HEK293 (cell line): ENCODE data around the gene MYT1.
"Not testable (repeated sequence)": the region's sequence is repeated elsewhere in the genome, so short reads cannot be mapped to it uniquely, and the experiment has no call there.

Source experiments
- CTCF ChIA-PET: fragments of 350-600 bp; formaldehyde crosslinking; extraction: SDS; loops from one replicate; lab custom pipeline; 2021; ENCODE audit warnings: antibody characterized with exemption; lab: Yijun Ruan, JAX
- POLR2A ChIA-PET: fragments of 300-600 bp; formaldehyde crosslinking; extraction: SDS; loops from one replicate; lab custom pipeline; 2020; ENCODE audit warnings: antibody characterized with exemption, inconsistent platforms; lab: Yijun Ruan, JAX
- H3K27ac ChIP-seq: fragments of 200-500 bp; sonication (Bioruptor generic); 2 replicates; pipeline ENCODE4 v1.5.1; 2014; ENCODE audit warnings: low read depth, low read length, control low read depth, inconsistent platforms; ENCODE audit errors: extremely low read depth
- H3K36me3 ChIP-seq, 2 experiments: fragments of 200-500 bp in 1 of 2; sonication (Bioruptor generic) in 1 of 2; 1 replicate in 1 of 2; 2 replicates in 1 of 2; pipeline ENCODE4 v1.5.1; 2014 to 2017; ENCODE audit warnings: inconsistent platforms in 2 of 2, low read length in 2 of 2; ENCODE audit not compliant: control insufficient read depth in 2 of 2, insufficient read depth in 1 of 2
- H3K4me1 ChIP-seq: fragments of 200-500 bp; sonication (Bioruptor generic); 2 replicates; pipeline ENCODE4 v1.5.1; 2014; ENCODE audit warnings: mild to moderate bottlenecking, low read length, inconsistent platforms; ENCODE audit not compliant: control insufficient read depth, insufficient read depth
- H3K4me3 ChIP-seq: 2 replicates; pipeline ENCODE4 v1.5.1; 2011; ENCODE audit warnings: low read depth, mild to moderate bottlenecking, control low read depth, low read length, moderate library complexity
- H3K9me3 ChIP-seq: fragments of 200-500 bp; sonication (Bioruptor generic); 2 replicates; pipeline ENCODE4 v1.5.1; 2014; ENCODE audit warnings: low read depth, low read length, inconsistent platforms; ENCODE audit not compliant: control insufficient read depth, insufficient read depth
- IKZF3 ChIP-seq: fragments of 450-650 bp; IDR thresholded peaks from 2 replicates; pipeline ENCODE4 v1.5.0; 2018; ENCODE audit warnings: missing biosample characterization, mild to moderate bottlenecking, missing genetic modification characterization, moderate library complexity
- KLF10 ChIP-seq: fragments of 450-650 bp; IDR thresholded peaks from 2 replicates; pipeline ENCODE4 v1.5.1; 2018; ENCODE audit warnings: missing biosample characterization, mild to moderate bottlenecking, missing genetic modification characterization
- KLF8 ChIP-seq: fragments of 450-650 bp; formaldehyde crosslinking; IDR thresholded peaks from 2 replicates; pipeline ENCODE4 v1.5.1; 2016; ENCODE audit warnings: missing biosample characterization, missing genetic modification characterization
- SCRT2 ChIP-seq: fragments of 450-650 bp; formaldehyde crosslinking; IDR thresholded peaks from 2 replicates; pipeline ENCODE4 v1.5.1; 2016; ENCODE audit warnings: missing biosample characterization, missing genetic modification characterization
- SETDB1 ChIP-seq: IDR thresholded peaks from one replicate; pipeline ENCODE4 v1.6.1; 2017; ENCODE audit warnings: mild to moderate bottlenecking, low read length, moderate library complexity, mixed read lengths; ENCODE audit not compliant: insufficient read length
- ZNF112 ChIP-seq: fragments of 450-650 bp; formaldehyde crosslinking; IDR thresholded peaks from 2 replicates; pipeline ENCODE4 v1.5.0; 2017; ENCODE audit warnings: missing biosample characterization, missing genetic modification characterization
- ZNF133 ChIP-seq: fragments of 450-650 bp; formaldehyde crosslinking; IDR thresholded peaks from 2 replicates; pipeline ENCODE4 v1.5.1; 2016; ENCODE audit warnings: missing biosample characterization, missing genetic modification characterization
- ZNF157 ChIP-seq: fragments of 450-650 bp; formaldehyde crosslinking; IDR thresholded peaks from 2 replicates; pipeline ENCODE4 v1.5.1; 2016; ENCODE audit warnings: missing biosample characterization, missing genetic modification characterization
- ZNF2 ChIP-seq: fragments of 450-650 bp; formaldehyde crosslinking; IDR thresholded peaks from 2 replicates; pipeline ENCODE4 v1.5.1; 2016; ENCODE audit warnings: missing biosample characterization, missing genetic modification characterization
- ZNF248 ChIP-seq: fragments of 450-650 bp; formaldehyde crosslinking; IDR thresholded peaks from 2 replicates; pipeline ENCODE4 v1.5.1; 2017; ENCODE audit warnings: missing biosample characterization, missing genetic modification characterization
- ZNF354C ChIP-seq: fragments of 450-650 bp; formaldehyde crosslinking; IDR thresholded peaks from 2 replicates; pipeline ENCODE4 v1.5.1; 2016; ENCODE audit warnings: missing biosample characterization, missing genetic modification characterization, low read depth, borderline replicate concordance
- ZNF366 ChIP-seq: fragments of 450-650 bp; formaldehyde crosslinking; conservative IDR thresholded peaks from 2 replicates; pipeline ENCODE4 v1.5.1; 2016; ENCODE audit warnings: missing biosample characterization, missing genetic modification characterization
- ZNF394 ChIP-seq: fragments of 450-650 bp; formaldehyde crosslinking; IDR thresholded peaks from 2 replicates; pipeline ENCODE4 v1.5.1; 2016; ENCODE audit warnings: missing biosample characterization, missing genetic modification characterization, mild to moderate bottlenecking, moderate library complexity, borderline replicate concordance
- ZNF544 ChIP-seq: fragments of 450-650 bp; formaldehyde crosslinking; IDR thresholded peaks from 2 replicates; pipeline ENCODE4 v1.5.0; 2017; ENCODE audit warnings: missing biosample characterization, missing genetic modification characterization
- ZNF585B ChIP-seq: fragments of 450-650 bp; formaldehyde crosslinking; IDR thresholded peaks from 2 replicates; pipeline ENCODE4 v1.5.1; 2016; ENCODE audit warnings: missing biosample characterization, missing genetic modification characterization
- ZNF660 ChIP-seq: fragments of 450-650 bp; IDR thresholded peaks from 2 replicates; pipeline ENCODE4 v1.5.1; 2018; ENCODE audit warnings: missing biosample characterization, mild to moderate bottlenecking, missing genetic modification characterization
- ZNF768 ChIP-seq: fragments of 450-650 bp; formaldehyde crosslinking; IDR thresholded peaks from 2 replicates; pipeline ENCODE4 v1.5.1; 2018; ENCODE audit warnings: missing biosample characterization, mild to moderate bottlenecking, missing genetic modification characterization
- ZXDB ChIP-seq: fragments of 450-650 bp; formaldehyde crosslinking; IDR thresholded peaks from 2 replicates; pipeline ENCODE4 v1.5.1; 2016; ENCODE audit warnings: missing biosample characterization, missing genetic modification characterization
- TF ChIP-seq, protein P1 (sequence below): fragments of 450-650 bp; formaldehyde crosslinking; conservative IDR thresholded peaks from 2 replicates; pipeline ENCODE4 v1.5.1; 2016; ENCODE audit warnings: low read depth, missing biosample characterization, missing genetic modification characterization
- TF ChIP-seq, protein P2 (sequence below): fragments of 450-650 bp; formaldehyde crosslinking; IDR thresholded peaks from 2 replicates; pipeline ENCODE4 v1.5.1; 2017; ENCODE audit warnings: missing biosample characterization, missing genetic modification characterization
- TF ChIP-seq, protein P3 (sequence below): fragments of 450-650 bp; formaldehyde crosslinking; IDR thresholded peaks from 2 replicates; pipeline ENCODE4 v1.5.1; 2016; ENCODE audit warnings: missing biosample characterization, missing genetic modification characterization, borderline replicate concordance
- TF ChIP-seq, protein P4 (sequence below): fragments of 450-650 bp; formaldehyde crosslinking; IDR thresholded peaks from 2 replicates; pipeline ENCODE4 v1.5.1; 2016; ENCODE audit warnings: missing biosample characterization, missing genetic modification characterization
- TF ChIP-seq, protein P5 (sequence below): fragments of 450-650 bp; formaldehyde crosslinking; IDR thresholded peaks from 2 replicates; pipeline ENCODE4 v1.5.1; 2016; ENCODE audit warnings: missing biosample characterization, missing genetic modification characterization

The MYT1 gene

DNA sequence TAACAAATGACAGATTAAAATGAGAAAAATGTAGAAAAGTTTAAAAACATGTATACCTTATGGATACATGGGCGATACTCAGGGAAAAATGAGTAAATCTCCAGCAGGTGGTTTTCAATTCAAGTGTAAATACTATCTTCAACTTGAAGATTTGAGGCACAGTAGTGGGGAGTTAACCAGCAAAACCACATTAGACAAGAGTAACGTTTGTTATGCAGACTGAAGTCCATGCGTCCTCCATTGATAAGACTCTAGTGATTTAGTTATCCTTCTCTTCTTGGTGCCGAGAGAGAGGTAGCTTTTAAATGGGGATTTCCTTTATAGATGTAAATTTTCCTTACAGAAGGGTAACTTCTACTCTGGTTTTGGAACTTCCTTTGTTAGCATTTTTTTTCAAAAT lies 119.4 kb downstream of the MYT1 start (continued):
- TF ChIP-seq, protein P1, sequence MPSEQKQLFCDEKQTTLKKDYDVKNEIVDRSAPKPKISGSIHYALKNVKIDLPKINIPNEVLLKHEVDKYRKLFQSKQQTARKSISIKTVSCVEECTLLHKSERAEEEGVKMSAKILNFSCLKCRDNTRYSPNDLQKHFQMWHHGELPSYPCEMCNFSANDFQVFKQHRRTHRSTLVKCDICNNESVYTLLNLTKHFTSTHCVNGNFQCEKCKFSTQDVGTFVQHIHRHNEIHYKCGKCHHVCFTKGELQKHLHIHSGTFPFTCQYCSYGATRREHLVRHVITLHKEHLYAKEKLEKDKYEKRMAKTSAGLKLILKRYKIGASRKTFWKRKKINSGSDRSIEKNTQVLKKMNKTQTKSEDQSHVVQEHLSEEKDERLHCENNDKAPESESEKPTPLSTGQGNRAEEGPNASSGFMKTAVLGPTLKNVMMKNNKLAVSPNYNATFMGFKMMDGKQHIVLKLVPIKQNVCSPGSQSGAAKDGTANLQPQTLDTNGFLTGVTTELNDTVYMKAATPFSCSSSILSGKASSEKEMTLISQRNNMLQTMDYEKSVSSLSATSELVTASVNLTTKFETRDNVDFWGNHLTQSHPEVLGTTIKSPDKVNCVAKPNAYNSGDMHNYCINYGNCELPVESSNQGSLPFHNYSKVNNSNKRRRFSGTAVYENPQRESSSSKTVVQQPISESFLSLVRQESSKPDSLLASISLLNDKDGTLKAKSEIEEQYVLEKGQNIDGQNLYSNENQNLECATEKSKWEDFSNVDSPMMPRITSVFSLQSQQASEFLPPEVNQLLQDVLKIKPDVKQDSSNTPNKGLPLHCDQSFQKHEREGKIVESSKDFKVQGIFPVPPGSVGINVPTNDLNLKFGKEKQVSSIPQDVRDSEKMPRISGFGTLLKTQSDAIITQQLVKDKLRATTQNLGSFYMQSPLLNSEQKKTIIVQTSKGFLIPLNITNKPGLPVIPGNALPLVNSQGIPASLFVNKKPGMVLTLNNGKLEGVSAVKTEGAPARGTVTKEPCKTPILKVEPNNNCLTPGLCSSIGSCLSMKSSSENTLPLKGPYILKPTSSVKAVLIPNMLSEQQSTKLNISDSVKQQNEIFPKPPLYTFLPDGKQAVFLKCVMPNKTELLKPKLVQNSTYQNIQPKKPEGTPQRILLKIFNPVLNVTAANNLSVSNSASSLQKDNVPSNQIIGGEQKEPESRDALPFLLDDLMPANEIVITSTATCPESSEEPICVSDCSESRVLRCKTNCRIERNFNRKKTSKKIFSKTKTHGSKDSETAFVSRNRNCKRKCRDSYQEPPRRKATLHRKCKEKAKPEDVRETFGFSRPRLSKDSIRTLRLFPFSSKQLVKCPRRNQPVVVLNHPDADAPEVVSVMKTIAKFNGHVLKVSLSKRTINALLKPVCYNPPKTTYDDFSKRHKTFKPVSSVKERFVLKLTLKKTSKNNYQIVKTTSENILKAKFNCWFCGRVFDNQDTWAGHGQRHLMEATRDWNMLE (tag by site-specific recombination) = no peak
- no peak for TF ChIP-seq ZNF112
- TF ChIP-seq ZNF157 (tag by site-specific recombination) = no peak
- TF ChIP-seq, protein P2, sequence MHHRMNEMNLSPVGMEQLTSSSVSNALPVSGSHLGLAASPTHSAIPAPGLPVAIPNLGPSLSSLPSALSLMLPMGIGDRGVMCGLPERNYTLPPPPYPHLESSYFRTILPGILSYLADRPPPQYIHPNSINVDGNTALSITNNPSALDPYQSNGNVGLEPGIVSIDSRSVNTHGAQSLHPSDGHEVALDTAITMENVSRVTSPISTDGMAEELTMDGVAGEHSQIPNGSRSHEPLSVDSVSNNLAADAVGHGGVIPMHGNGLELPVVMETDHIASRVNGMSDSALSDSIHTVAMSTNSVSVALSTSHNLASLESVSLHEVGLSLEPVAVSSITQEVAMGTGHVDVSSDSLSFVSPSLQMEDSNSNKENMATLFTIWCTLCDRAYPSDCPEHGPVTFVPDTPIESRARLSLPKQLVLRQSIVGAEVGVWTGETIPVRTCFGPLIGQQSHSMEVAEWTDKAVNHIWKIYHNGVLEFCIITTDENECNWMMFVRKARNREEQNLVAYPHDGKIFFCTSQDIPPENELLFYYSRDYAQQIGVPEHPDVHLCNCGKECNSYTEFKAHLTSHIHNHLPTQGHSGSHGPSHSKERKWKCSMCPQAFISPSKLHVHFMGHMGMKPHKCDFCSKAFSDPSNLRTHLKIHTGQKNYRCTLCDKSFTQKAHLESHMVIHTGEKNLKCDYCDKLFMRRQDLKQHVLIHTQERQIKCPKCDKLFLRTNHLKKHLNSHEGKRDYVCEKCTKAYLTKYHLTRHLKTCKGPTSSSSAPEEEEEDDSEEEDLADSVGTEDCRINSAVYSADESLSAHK (tag by site-specific recombination) = no peak
- TF ChIP-seq IKZF3 (tag by site-specific recombination) = no peak
- TF ChIP-seq ZNF133 (tag by site-specific recombination) = no peak
- TF ChIP-seq ZNF585B (tag by site-specific recombination) = no peak
- TF ChIP-seq, protein P3, sequence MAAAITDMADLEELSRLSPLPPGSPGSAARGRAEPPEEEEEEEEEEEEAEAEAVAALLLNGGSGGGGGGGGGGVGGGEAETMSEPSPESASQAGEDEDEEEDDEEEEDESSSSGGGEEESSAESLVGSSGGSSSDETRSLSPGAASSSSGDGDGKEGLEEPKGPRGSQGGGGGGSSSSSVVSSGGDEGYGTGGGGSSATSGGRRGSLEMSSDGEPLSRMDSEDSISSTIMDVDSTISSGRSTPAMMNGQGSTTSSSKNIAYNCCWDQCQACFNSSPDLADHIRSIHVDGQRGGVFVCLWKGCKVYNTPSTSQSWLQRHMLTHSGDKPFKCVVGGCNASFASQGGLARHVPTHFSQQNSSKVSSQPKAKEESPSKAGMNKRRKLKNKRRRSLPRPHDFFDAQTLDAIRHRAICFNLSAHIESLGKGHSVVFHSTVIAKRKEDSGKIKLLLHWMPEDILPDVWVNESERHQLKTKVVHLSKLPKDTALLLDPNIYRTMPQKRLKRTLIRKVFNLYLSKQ (tag by site-specific recombination) = no peak
- no peak for TF ChIP-seq ZNF354C (tag by site-specific recombination)
- no peak for TF ChIP-seq ZNF768
- TF ChIP-seq ZNF366 (tag by site-specific recombination) = no peak
- TF ChIP-seq, all 188 proteins: peak for 0

DNA sequence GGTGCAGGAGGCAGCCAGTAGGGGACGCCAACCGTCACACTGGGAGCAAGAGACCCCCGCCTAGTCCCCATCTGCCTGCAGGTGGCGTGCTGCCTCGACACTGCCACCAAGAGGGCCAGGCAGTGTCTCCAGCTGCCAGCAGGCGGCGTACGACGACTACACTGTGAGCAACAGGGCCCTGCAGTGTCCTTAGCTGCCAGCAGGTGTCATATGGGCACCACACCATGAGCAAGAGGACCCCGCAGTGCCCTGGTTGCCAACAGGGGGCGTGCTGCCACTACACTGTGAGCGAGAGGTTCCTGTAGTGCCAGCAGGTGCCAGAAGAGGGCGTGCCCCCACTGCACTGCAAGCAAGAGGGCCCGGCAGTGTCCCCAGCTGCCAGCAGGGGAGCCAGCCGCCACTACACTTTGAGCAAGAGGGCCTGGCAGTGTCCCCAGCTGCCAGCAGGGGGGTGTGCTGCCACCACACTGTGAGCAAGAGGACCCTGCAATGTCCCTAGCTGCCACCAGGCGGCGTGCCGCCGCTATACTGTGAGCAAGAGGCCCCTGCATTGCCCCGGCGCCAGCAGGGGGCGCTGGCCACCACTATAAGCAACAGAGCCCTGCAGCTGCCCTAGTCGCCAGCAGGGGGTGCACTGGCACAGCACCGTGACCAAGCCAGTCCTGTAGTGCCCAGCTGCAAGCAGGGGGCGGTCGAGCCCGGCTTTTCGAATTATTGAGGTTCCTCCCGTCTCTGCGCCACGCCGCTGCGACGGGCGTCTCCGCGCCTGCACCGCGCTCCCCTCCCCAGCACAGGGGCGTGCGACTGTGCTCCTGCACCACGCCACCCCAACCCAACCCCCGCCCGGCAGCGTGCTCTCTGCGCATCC lies 121.6 kb downstream of the MYT1 start:
- H3K36me3 ChIP-seq, POLR2A ChIA-PET, H3K4me3 ChIP-seq, H3K9me3 ChIP-seq, H3K27ac ChIP-seq, H3K4me1 ChIP-seq: not testable (repeated sequence)
- CTCF ChIA-PET = interaction anchor here (0.7 to 2.0 kb wide), 9 partner anchors 9 to 376 kb away, joined by 3 to 12 read pairs (median 3); no protein-coding TSS in a partner anchor
- TF ChIP-seq ZNF544 (0 out of 2 replicates have a peak, but pooled peaks have one; percentile 45), ZNF660 (tag by site-specific recombination) (peak; percentile 84), SCRT2 (tag by site-specific recombination) (peak; percentile 52), KLF10 (tag by site-specific recombination) (peak; percentile 14; the same call in 1 of the 2 replicates), ZNF2 (0 out of 2 replicates have a peak, but pooled peaks have one; percentile 27), ZNF394 (tag by site-specific recombination) (peak; percentile 50; the same call in 1 of the 2 replicates), KLF8 (tag by site-specific recombination) (0 out of 2 replicates have a peak, but pooled peaks have one; percentile 20), ZXDB (tag by site-specific recombination) (0 out of 2 replicates have a peak, but pooled peaks have one; percentile 17), ZNF248 (tag by site-specific recombination) (0 out of 2 replicates have a peak, but pooled peaks have one; percentile 14), SETDB1 (peak; percentile 94)
- TF ChIP-seq, protein P4, sequence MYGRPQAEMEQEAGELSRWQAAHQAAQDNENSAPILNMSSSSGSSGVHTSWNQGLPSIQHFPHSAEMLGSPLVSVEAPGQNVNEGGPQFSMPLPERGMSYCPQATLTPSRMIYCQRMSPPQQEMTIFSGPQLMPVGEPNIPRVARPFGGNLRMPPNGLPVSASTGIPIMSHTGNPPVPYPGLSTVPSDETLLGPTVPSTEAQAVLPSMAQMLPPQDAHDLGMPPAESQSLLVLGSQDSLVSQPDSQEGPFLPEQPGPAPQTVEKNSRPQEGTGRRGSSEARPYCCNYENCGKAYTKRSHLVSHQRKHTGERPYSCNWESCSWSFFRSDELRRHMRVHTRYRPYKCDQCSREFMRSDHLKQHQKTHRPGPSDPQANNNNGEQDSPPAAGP (tag by site-specific recombination) = 0 out of 2 replicates have a peak, but pooled peaks have one; percentile 37
- TF ChIP-seq, protein P5, sequence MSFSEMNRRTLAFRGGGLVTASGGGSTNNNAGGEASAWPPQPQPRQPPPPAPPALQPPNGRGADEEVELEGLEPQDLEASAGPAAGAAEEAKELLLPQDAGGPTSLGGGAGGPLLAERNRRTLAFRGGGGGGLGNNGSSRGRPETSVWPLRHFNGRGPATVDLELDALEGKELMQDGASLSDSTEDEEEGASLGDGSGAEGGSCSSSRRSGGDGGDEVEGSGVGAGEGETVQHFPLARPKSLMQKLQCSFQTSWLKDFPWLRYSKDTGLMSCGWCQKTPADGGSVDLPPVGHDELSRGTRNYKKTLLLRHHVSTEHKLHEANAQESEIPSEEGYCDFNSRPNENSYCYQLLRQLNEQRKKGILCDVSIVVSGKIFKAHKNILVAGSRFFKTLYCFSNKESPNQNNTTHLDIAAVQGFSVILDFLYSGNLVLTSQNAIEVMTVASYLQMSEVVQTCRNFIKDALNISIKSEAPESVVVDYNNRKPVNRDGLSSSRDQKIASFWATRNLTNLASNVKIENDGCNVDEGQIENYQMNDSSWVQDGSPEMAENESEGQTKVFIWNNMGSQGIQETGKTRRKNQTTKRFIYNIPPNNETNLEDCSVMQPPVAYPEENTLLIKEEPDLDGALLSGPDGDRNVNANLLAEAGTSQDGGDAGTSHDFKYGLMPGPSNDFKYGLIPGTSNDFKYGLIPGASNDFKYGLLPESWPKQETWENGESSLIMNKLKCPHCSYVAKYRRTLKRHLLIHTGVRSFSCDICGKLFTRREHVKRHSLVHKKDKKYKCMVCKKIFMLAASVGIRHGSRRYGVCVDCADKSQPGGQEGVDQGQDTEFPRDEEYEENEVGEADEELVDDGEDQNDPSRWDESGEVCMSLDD (tag by site-specific recombination) = 0 out of 2 replicates have a peak, but pooled peaks have one; percentile 26
